Stimulated activated naive CD4-positive, alpha-beta T cell treated with Interleukin-2 at 50 U/mL for 16 hours (primary cell): ENCODE measurements around the gene STON1.
"Not testable (repeated sequence)": the region's sequence is repeated elsewhere in the genome, so short reads cannot be mapped to it uniquely, and the experiment has no call there.

Experiments
- DNase-seq: peaks from one replicate; lab custom pipeline; 2025; lab: John Stamatoyannopoulos, UW

STON1 gene

GRCh38 chr2:48529194-48529593 lies 760 bp upstream of the STON1 start:
- DNase-seq, result no peak

GRCh38 chr2:48529676-48530032 lies 300 bp upstream of the STON1 start:
- DNase-seq, result no peak

GRCh38 chr2:48531141-48531648 lies 1.2 kb downstream of the STON1 start:
- no peak for DNase-seq

- DNase-seq, result no peak
These were observed 2.2 kb downstream of the STON1 start for GRCh38 chr2:48532174-48532573.

GRCh38 chr2:48532824-48533223 lies 2.9 kb downstream of the STON1 start:
- DNase-seq, result no peak

GRCh38 chr2:48534781-48535180 lies 4.8 kb downstream of the STON1 start:
- no peak for DNase-seq

GRCh38 chr2:48540237-48540935 lies 10.4 kb downstream of the STON1 start:
- no peak for DNase-seq

GRCh38 chr2:48541666-48542389 lies 11.9 kb downstream of the STON1 start:
- no peak for DNase-seq

GRCh38 chr2:48543895-48544294 lies 13.9 kb downstream of the STON1 start:
- DNase-seq, result no peak

GRCh38 chr2:48545244-48545643 lies 15.3 kb downstream of the STON1 start:
- DNase-seq, result no peak

GRCh38 chr2:48548840-48549239 lies 18.9 kb downstream of the STON1 start:
- no peak for DNase-seq

GRCh38 chr2:48549972-48550371 lies 20.0 kb downstream of the STON1 start:
- no peak for DNase-seq

- no peak for DNase-seq
These were observed 21.6 kb downstream of the STON1 start for GRCh38 chr2:48551548-48551947.

- DNase-seq, result not testable (repeated sequence)
These were observed 25.1 kb downstream of the STON1 start for GRCh38 chr2:48555071-48555470.

- no peak for DNase-seq
These were observed 28.5 kb downstream of the STON1 start for GRCh38 chr2:48558456-48558855.

- no peak for DNase-seq
These were observed 30.7 kb downstream of the STON1 start for GRCh38 chr2:48560546-48561209.

GRCh38 chr2:48562281-48562680 lies 32.3 kb downstream of the STON1 start:
- DNase-seq, result no peak

- DNase-seq, result no peak
These were observed 36.8 kb downstream of the STON1 start for GRCh38 chr2:48566592-48567310.

GRCh38 chr2:48567671-48568070 lies 37.7 kb downstream of the STON1 start:
- no peak for DNase-seq

GRCh38 chr2:48568547-48568946 lies 38.6 kb downstream of the STON1 start:
- DNase-seq, result no peak

- no peak for DNase-seq
These were observed 39.5 kb downstream of the STON1 start for GRCh38 chr2:48569433-48569832.

GRCh38 chr2:48572816-48573215 lies 42.9 kb downstream of the STON1 start:
- no peak for DNase-seq
